ENCODE data around the gene MEGF10. TPM values are rescaled to one million over a fixed set of nuclear protein-coding genes. Genes with fewer than 3 reads are reported as not detected.

Gene MEGF10
- polyA plus RNA-seq, 3 donors: not detected

DNA sequence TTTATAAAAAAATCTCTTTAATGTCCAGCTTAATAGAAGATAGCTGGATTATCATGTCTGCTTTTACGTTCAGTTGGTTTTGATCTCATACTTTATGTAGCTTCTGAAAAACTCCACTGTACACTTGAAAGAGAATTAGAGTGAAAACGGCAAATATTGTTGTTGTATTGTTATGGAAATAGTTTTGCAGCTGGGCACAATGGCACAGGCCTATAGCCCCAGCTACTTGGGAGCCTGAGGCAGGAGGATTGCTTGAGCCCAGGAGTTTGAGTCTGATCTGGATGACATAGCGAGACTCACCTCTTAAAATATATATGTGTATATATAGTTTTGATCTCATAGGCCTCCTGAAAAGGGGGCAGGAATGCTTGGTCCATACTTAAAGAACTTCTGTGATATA is 159.4 kb downstream of the MEGF10 start:
- intact Hi-C loops (cut with micrococcal nuclease): no loop called here
- WGBS (ENCODE audit: insufficient coverage): no CpG with 5 or more reads among the region's 3 CpGs
- Histone ChIP-seq H3K27me3 (ENCODE audit: control insufficient read depth in 2 of 2, insufficient read depth in 2 of 2, low read length in 2 of 2) (no peaks in the 10 kb centered on the region), H3K4me3 (replicated peaks in 1 of 3; ENCODE audit: low read depth in 2 of 3, low read length in 3 of 3) (no peak overlapping the region), H3K36me3 (replicated peaks in 1 of 2; ENCODE audit: control insufficient read depth in 1 of 2, insufficient read depth in 2 of 2, low read length in 2 of 2) (no peaks in the 10 kb centered on the region), H3K9ac (ENCODE audit: insufficient read depth, low read length, poor library complexity, severe bottlenecking) (no peak overlapping the region), H3K27ac (ENCODE audit: low read depth in 1 of 2, low read length in 2 of 2) (no peak overlapping the region), H2AFZ (ENCODE audit: insufficient read depth, low read depth, low read length, poor library complexity, severe bottlenecking) (no peak overlapping the region), H3K4me2 (replicated peaks; ENCODE audit: extremely low read depth, low read length, poor library complexity, severe bottlenecking) (no peak overlapping the region), H3K9me3 (replicated peaks in 1 of 2; ENCODE audit: control insufficient read depth in 1 of 2, insufficient read depth in 1 of 2, low read length in 2 of 2) (no peaks in the 10 kb centered on the region), H3K4me1 (ENCODE audit: control insufficient read depth in 1 of 2, insufficient read depth in 2 of 2, low read length in 2 of 2) (no peaks in the 10 kb centered on the region), H4K20me1 (ENCODE audit: insufficient read depth, low read length) (no peaks in the 10 kb centered on the region), H3K79me2 (ENCODE audit: insufficient read depth, low read length) (no peaks in the 10 kb centered on the region)
- Mint-ChIP-seq H3K9me3 (no peaks in the 10 kb centered on the region), H3K4me1 (no peaks in the 10 kb centered on the region), H3K27ac (no peak overlapping the region), H3K36me3 (no peaks in the 10 kb centered on the region), H3K4me3 (no peak overlapping the region), H3K27me3 (ENCODE audit: low read depth in 3 of 3) (peaks cover 0 to 2% (median 0%) of the 10 kb centered on the region in 3 donors)
- no peak for DNase-seq
- no peak for TF ChIP-seq CTCF (IDR thresholded peaks at IDR 0.05)

DNA sequence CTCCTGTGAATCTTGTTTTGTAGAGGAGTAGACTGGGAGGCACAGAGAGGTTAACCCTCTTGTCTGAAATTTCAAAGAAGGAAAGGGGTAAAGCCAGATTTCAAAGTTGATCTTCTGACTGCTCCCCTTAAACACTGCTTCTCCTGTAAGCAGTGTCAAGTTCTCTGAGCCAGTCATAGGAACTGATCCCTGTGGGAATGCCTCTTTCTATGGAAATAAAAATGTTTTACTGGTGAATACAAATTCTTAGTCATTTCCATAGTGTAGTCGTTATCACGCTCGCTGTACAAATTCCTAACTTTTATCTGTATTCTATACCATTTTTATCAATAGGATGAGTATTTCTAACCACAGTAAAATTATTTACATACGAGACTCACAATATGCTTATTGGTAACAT is 160.5 kb downstream of the MEGF10 start:
- Mint-ChIP-seq H3K27ac (no peak overlapping the region), H3K27me3 (ENCODE audit: low read depth in 3 of 3) (peaks cover 0 to 2% (median 0%) of the 10 kb centered on the region in 3 donors), H3K4me3 (no peak overlapping the region), H3K9me3 (no peaks in the 10 kb centered on the region), H3K4me1 (no peaks in the 10 kb centered on the region), H3K36me3 (no peaks in the 10 kb centered on the region)
- no peak overlapping the region for H3K4me2 ChIP-seq (replicated peaks; ENCODE audit: extremely low read depth, low read length, poor library complexity, severe bottlenecking)
- no peaks in the 10 kb centered on the region for H4K20me1 ChIP-seq (ENCODE audit: insufficient read depth, low read length)
- no CpG with 5 or more reads among the region's 4 CpGs for WGBS (ENCODE audit: insufficient coverage)
- no peak overlapping the region for H2AFZ ChIP-seq (ENCODE audit: insufficient read depth, low read depth, low read length, poor library complexity, severe bottlenecking)
- TF ChIP-seq CTCF (IDR thresholded peaks at IDR 0.05): no peak
- H3K36me3 ChIP-seq (replicated peaks in 1 of 2; ENCODE audit: control insufficient read depth in 1 of 2, insufficient read depth in 2 of 2, low read length in 2 of 2): no peaks in the 10 kb centered on the region
- H3K27ac ChIP-seq (ENCODE audit: low read depth in 1 of 2, low read length in 2 of 2): no peak overlapping the region
- intact Hi-C loops (cut with micrococcal nuclease): no loop called here
- no peak overlapping the region for H3K9ac ChIP-seq (ENCODE audit: insufficient read depth, low read length, poor library complexity, severe bottlenecking)
- no peak overlapping the region for H3K4me3 ChIP-seq (replicated peaks in 1 of 3; ENCODE audit: low read depth in 2 of 3, low read length in 3 of 3)
- no peaks in the 10 kb centered on the region for H3K9me3 ChIP-seq (replicated peaks in 1 of 2; ENCODE audit: control insufficient read depth in 1 of 2, insufficient read depth in 1 of 2, low read length in 2 of 2)
- H3K79me2 ChIP-seq (ENCODE audit: insufficient read depth, low read length): no peaks in the 10 kb centered on the region
- no peaks in the 10 kb centered on the region for H3K27me3 ChIP-seq (ENCODE audit: control insufficient read depth in 2 of 2, insufficient read depth in 2 of 2, low read length in 2 of 2)
- no peak for DNase-seq
- no peaks in the 10 kb centered on the region for H3K4me1 ChIP-seq (ENCODE audit: control insufficient read depth in 1 of 2, insufficient read depth in 2 of 2, low read length in 2 of 2)
